Gastrocnemius medialis (tissue), 4 donors: ENCODE data around the gene CMBL.

Source experiments
- CTCF ChIP-seq, 5 experiments: fragments of 450-650 bp in 3 of 5; fragments of 200-600 bp in 2 of 5; sonication (generic) in 2 of 5; IDR thresholded peaks in 4 of 5; conservative IDR thresholded peaks in 1 of 5; 1 replicate in 4 of 5; 2 replicates in 1 of 5; pipeline ENCODE4 v1.5.1; 2016 to 2019; ENCODE audit warnings: antibody characterized with exemption in 5 of 5, mild to moderate bottlenecking in 3 of 5, moderate library complexity in 3 of 5
- POLR2A ChIP-seq, 2 donors: fragments of 450-650 bp; IDR thresholded peaks; one replicate each; pipeline ENCODE4 v1.6.1; 2017; ENCODE audit warnings: antibody characterized with exemption in 2 of 2, mild to moderate bottlenecking in 2 of 2, moderate library complexity in 2 of 2

- TF ChIP-seq POLR2A (IDR thresholded peaks at IDR 0.05) (no peak), CTCF (IDR thresholded peaks at IDR 0.05 in 4 of 5, conservative IDR thresholded peaks at IDR 0.05 in 1 of 5) (no peak)
Measured at GRCh38 chr5:10253390-10253789, 54.3 kb downstream of the CMBL start.
